WTC11 (cell line): ENCODE measurements around the gene MREG. TPM values are rescaled to one million over a fixed set of nuclear protein-coding genes. Genes with fewer than 3 reads are reported as not detected.

Experiments
- ATAC-seq: fragments of 200-7000 bp; cut with Tn5 transposase; 2 replicates; pipeline ENCODE4 v1.10.0; 2021; ENCODE audit warnings: mild to moderate bottlenecking, moderate library complexity
- CTCF ChIA-PET: fragments of 300-600 bp; sonication (Branson Sonifier 250); formaldehyde crosslinking; loops from one replicate; lab custom pipeline; 2021; ENCODE audit warnings: antibody characterized with exemption; lab: Charles Lee
- POLR2A ChIA-PET: fragments of 350-600 bp; sonication (Branson Sonifier 250); formaldehyde crosslinking; loops from one replicate; lab custom pipeline; 2021; ENCODE audit warnings: antibody characterized with exemption; lab: Charles Lee
- DNase-seq: peaks from one replicate; pipeline ENCODE4 v3.0.0; 2021; ENCODE audit warnings: low spot score
- H3K27ac Mint-ChIP-seq: 2 replicates; pipeline ENCODE4 v1.8.0; 2021; ENCODE audit warnings: mixed read lengths
- H3K27me3 Mint-ChIP-seq: 2 replicates; pipeline ENCODE4 v1.8.0; 2021; ENCODE audit warnings: low read depth, mild to moderate bottlenecking, moderate library complexity, mixed read lengths
- H3K36me3 Mint-ChIP-seq: 2 replicates; pipeline ENCODE4 v1.8.0; 2021; ENCODE audit warnings: mixed read lengths
- H3K4me1 Mint-ChIP-seq: 2 replicates; pipeline ENCODE4 v1.8.0; 2022; ENCODE audit warnings: mixed read lengths
- H3K4me3 Mint-ChIP-seq: 2 replicates; pipeline ENCODE4 v1.8.0; 2021; ENCODE audit warnings: mild to moderate bottlenecking, moderate library complexity, mixed read lengths
- H3K9me3 Mint-ChIP-seq: 2 replicates; pipeline ENCODE4 v1.8.0; 2021; ENCODE audit warnings: mixed read lengths
- AFF4 ChIP-seq: sonication (generic); formaldehyde crosslinking; IDR thresholded peaks from 2 replicates; pipeline ENCODE4 v1.8.1; 2023; ENCODE audit warnings: mild to moderate bottlenecking, missing genetic modification reagents, borderline replicate concordance
- AR ChIP-seq: fragments of 250-450 bp; sonication (Bioruptor Pico); IDR thresholded peaks from 2 replicates; pipeline ENCODE4 v1.9.0; 2021; ENCODE audit warnings: mild to moderate bottlenecking
- ATF2 ChIP-seq: sonication (generic); formaldehyde crosslinking; IDR thresholded peaks from 2 replicates; pipeline ENCODE4 v1.8.1; 2022; ENCODE audit warnings: low read depth, missing genetic modification reagents, borderline replicate concordance
- CREB1 ChIP-seq: sonication (generic); formaldehyde crosslinking; IDR thresholded peaks from 2 replicates; pipeline ENCODE4 v1.8.0; 2023; ENCODE audit warnings: mild to moderate bottlenecking, missing genetic modification reagents
- CTCF ChIP-seq: fragments of 200-600 bp; IDR thresholded peaks from 2 replicates; pipeline ENCODE4 v1.8.0; 2022; ENCODE audit warnings: antibody characterized with exemption
- ERG ChIP-seq: fragments of 250-450 bp; sonication (Bioruptor Pico); IDR thresholded peaks from 2 replicates; pipeline ENCODE4 v1.8.0; 2021; ENCODE audit warnings: mild to moderate bottlenecking
- FOXP1 ChIP-seq: sonication (generic); formaldehyde crosslinking; IDR thresholded peaks from 2 replicates; pipeline ENCODE4 v1.8.0; 2022; ENCODE audit warnings: missing genetic modification reagents, mild to moderate bottlenecking, moderate library complexity, borderline replicate concordance
- GTF2I ChIP-seq: fragments of 250-450 bp; sonication (Bioruptor Pico); conservative IDR thresholded peaks from 2 replicates; pipeline ENCODE4 v1.4.0; 2021; ENCODE audit warnings: mild to moderate bottlenecking
- JUN ChIP-seq: sonication (generic); formaldehyde crosslinking; IDR thresholded peaks from 2 replicates; pipeline ENCODE4 v1.8.0; 2023; ENCODE audit warnings: mild to moderate bottlenecking, missing genetic modification reagents
- KAT7 ChIP-seq: sonication (generic); formaldehyde crosslinking; IDR thresholded peaks from 2 replicates; pipeline ENCODE4 v1.8.1; 2023; ENCODE audit warnings: missing genetic modification reagents, mild to moderate bottlenecking, borderline replicate concordance
- NFATC4 ChIP-seq: fragments of 250-450 bp; sonication (Bioruptor Pico); IDR thresholded peaks from 2 replicates; pipeline ENCODE4 v1.9.0; 2021; ENCODE audit warnings: mild to moderate bottlenecking
- NR3C1 ChIP-seq: sonication (generic); formaldehyde crosslinking; conservative IDR thresholded peaks from 2 replicates; pipeline ENCODE4 v1.8.1; 2023; ENCODE audit warnings: low read depth, mild to moderate bottlenecking, missing genetic modification reagents
- TEAD4 ChIP-seq: sonication (generic); formaldehyde crosslinking; IDR thresholded peaks from 2 replicates; pipeline ENCODE4 v1.8.0; 2022; ENCODE audit warnings: mild to moderate bottlenecking, missing genetic modification reagents
- ZNF121 ChIP-seq: sonication (generic); formaldehyde crosslinking; IDR thresholded peaks from 2 replicates; pipeline ENCODE4 v1.8.0; 2023; ENCODE audit warnings: missing genetic modification reagents
- total RNA-seq: library from RNA; stranded (reverse); gene quantifications from 3 replicates; pipeline ENCODE4 v1.2.3, GENCODE V29; 2021

The MREG gene
- total RNA-seq, 1 experiment from 2014 or later = 23.8 TPM

- POLR2A ChIA-PET = interaction anchor here (0.5 to 1.4 kb wide), 2 partner anchors 16 to 47 kb away, joined by 3 to 10 read pairs; no protein-coding TSS in a partner anchor
- Mint-ChIP-seq H3K36me3 (peaks cover 2% of the 10 kb centered on the region; the same call in 1 of the 2 replicates), H3K27me3 (no peaks in the 10 kb centered on the region), H3K9me3 (no peaks in the 10 kb centered on the region), H3K4me3 (no peak overlapping the region), H3K27ac (0 out of 2 replicates have a peak overlapping the region, but pooled peaks have one; percentile 17)
- ATAC-seq (peak; percentile 57), DNase-seq (no peak)
- CTCF ChIA-PET = interaction anchor here (0.9 to 1.7 kb wide), 3 partner anchors 11 to 51 kb away, joined by 3 to 5 read pairs (median 4); no protein-coding TSS in a partner anchor
- TF ChIP-seq FOXP1 (no peak), JUN (CRISPR knock-in tag) (no peak), AR (CRISPR knock-in tag) (no peak), NFATC4 (no peak), CREB1 (CRISPR knock-in tag) (no peak), AFF4 (no peak), CTCF (no peak), ERG (no peak), KAT7 (CRISPR knock-in tag) (no peak), ZNF121 (CRISPR knock-in tag) (no peak), NR3C1 (no peak), TEAD4 (CRISPR knock-in tag) (no peak), ATF2 (CRISPR knock-in tag) (no peak), GTF2I (CRISPR knock-in tag) (no peak)
- TF ChIP-seq, all 79 proteins: peak for 0
- peaks cover 38% of the 10 kb centered on the region for H3K4me1 Mint-ChIP-seq
Observed at GRCh38 chr2:216001216-216002100, 11.9 kb downstream of the MREG start.
